HL-60/S4 treated with phorbol 12-myristate 13-acetate at 8.2 ng/mL for 4 days and 3 days (cell line): Measurements from ENCODE around the gene TMEM54.

Experiments
- in situ Hi-C: fragments of 300-500 bp; cut with MboI; formaldehyde crosslinking; loops from 2 replicates; pipeline ENCODE4 v1.15.0; 2022; ENCODE audit warnings: low sequenced_read_pairs

TMEM54 gene

DNA sequence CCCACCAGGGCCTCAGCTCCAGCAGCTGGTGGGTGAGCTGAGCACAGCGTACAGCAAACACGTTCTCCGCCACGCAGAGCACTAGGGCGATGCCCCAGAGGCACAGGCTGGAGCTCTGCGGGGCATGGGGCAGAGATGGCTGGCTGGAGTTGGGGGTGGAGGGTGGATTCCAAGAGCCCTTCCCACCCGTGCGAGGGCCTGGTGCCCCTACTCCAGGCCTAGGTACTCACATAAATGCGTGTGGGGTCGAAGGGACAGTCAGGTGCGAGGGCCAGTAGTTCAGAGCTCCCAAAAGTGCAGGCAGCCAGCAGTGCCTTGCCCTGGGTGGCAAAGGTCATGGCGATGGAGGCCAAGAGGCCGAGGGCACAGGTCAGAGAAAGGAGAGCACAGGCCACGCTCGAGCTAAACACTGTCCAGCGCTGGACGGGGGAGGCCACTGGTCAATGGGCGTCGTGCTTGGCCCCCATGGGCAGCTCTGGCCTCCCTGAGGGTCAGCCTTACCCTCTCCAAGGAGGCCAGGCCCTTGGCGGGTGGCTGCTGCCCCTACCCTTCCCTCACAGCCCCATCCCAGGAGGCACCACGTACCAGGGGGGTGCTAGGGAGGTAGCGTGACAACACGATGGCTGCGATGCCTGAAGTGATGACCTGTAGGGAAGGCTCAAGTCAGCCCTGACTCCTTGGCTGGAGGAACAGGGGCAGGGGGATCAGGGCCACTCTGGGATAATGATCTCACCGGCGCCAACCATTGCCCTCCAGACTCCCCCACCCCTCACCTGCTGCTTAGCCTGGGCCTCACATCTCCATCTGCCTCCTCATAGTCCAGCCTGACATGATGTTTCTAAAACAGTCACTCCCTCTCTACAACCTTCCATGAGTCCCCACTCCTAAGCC lies 5.6 kb downstream of the TMEM54 start:
- in situ Hi-C loops, result no loop called here

- in situ Hi-C loops, result no loop called here
Observed at GRCh38 chr1:32894681-32895080, 6.5 kb downstream of the TMEM54 start.

DNA sequence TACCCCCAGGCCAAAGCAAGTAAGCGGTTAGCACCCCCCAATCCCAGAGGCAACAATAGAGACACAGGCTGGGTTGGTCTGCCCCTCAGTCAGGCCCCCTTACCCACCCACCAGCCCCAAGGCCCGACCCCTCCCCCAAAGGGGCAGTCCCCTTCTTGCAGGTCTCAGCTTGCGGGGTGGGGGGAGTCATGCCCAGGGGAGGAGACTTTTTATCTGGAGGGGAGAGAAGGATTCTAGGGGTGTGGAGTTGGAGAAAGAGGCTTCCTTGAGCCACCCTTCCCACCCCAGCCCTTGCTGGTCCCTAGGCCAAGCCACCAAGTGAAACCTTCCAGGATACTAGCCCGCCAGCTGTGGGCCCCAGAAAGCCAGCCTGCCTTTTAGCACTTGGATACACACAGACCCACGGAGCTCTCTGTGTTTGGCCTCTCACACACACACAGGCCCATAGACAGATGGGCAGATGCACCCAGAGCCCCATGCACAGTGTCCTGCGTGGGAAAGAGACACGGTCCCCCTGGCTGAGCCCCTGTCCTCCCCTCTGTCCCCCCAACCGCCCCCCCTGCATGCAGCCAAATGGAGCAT lies 7.1 kb downstream of the TMEM54 start:
- in situ Hi-C loops, result no loop called here

DNA sequence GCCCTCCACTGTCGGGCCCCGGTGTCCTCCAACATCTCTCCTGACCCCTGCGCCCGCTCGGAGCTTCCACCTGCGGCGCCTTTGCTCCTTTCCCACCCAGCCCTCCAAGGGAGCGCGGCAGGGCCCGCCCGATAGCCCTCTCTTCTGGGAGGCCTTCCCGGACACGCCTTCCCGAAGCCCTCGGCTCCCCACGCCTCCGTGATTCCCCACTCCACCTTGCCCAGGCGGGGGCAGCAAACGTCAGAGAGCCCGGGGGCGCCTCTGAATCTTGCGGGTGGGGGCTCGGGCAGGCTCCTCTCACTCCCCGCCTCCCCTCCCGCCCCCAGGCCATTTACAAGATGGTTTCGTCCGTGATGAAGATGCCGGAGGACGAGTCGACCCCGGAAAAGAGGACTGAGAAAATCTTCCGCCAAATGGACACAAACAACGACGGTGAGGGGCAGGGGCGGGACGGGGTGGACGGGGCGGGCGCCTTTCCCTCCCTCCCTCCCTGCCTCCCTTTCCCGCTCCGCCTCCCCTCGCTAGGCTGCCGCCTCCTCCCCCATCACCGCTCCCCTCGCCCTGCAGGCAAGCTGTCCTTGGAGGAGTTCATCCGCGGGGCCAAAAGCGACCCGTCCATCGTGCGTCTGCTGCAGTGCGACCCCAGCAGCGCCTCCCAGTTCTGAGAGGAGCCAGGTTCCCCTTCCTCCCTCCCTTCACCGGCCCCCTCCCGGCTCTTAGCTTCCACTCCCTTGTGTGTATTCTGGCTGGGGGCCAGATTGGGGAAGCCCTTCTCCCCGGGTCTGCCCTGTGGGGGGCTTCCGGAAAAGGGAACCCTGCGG lies 7.8 kb downstream of the TMEM54 start:
- in situ Hi-C loops, result no loop called here

DNA sequence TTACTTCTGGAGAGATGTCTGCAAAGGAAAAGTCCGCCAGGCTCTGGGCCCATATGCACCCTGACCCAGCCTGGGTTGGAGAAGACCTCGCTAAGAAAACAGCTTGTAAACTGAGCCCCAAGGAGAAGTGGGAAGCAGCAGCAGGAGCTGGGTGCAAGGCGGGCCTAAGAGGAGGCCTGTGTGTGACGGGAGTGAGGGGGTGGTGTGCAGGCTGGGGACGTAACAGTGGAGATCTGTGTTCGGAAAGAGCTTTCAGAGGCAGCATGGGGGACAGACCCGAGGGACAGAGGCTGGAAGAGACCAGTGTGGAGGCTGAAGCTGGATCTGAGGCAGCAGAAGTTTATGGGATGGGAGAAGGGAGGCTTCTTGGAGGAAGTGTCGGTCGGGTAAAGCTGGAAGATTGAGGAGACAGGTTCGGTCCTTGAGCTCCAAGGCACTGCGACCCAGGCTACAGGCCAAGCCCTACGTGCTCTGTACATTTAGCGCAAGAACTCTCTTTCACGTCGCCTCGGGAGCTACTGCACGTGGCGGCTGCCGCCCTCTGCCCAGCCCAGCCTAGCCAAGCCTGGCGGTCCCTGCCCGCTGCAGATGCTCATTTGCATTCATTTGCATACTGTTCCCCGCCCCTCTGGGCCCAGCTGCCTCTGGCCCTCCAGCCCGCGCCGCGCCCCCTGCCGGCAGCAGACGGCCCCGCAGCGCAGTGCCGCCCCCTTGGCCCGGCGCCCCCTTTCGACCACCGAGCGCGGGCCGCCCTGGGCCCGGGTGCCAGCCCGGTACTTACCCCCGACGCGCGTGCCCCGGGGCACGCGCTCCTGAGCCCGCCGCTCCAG lies 8.6 kb downstream of the TMEM54 start:
- in situ Hi-C loops, result no loop called here

- in situ Hi-C loops, result no loop called here
Observed at GRCh38 chr1:32891630-32892029, 9.6 kb downstream of the TMEM54 start.

DNA sequence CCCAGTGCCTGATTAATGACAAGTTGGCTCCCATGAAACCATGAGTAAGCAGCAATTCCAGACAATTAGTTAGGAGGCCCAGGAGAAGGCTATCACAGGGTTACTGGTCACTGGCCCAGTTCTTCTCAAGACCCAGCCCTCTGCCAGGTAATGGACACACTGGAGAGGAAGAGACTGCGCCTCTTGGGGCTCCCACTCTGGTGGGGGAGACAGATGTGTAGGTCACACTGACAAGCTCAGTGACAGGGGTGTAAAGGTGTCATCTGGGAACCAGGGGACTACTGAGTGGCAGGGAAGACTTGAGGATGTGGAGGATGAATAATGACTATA lies 10.0 kb downstream of the TMEM54 start:
- in situ Hi-C loops, result no loop called here

DNA sequence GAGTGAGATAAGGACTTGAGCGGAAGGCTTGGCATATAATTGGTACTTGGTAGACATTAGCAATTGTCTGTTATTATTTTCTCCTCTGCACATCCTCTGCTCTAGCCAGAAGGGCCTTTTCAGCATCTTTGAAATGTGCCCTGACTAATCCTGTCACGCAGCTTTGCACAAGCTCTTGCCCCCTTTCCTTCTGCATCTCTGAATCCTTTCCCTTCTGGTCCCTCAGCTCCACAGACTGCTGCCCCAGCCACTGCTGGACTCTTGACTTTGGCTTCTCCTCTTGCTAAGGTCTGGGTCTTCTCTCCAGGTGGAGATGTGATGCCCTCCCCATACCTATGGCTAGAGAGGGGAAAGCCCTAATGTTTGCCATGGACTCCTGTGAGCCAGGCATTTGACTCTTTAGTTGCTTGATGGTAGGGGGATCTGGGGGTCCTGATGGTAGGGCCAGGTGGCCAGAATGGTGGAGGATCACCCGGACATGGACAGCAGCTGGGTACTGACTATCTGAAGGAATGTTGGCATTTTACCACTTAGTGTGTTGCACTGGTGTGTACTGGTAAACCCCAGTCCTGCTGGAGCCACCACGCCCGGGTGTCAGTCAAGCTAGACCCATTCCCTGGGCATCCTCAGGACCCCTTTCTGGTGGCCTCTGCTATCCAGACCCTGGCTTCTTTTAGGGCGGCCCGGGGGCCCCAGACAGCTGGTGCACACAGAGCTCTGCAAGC lies 10.5 kb downstream of the TMEM54 start:
- in situ Hi-C loops, result no loop called here

DNA sequence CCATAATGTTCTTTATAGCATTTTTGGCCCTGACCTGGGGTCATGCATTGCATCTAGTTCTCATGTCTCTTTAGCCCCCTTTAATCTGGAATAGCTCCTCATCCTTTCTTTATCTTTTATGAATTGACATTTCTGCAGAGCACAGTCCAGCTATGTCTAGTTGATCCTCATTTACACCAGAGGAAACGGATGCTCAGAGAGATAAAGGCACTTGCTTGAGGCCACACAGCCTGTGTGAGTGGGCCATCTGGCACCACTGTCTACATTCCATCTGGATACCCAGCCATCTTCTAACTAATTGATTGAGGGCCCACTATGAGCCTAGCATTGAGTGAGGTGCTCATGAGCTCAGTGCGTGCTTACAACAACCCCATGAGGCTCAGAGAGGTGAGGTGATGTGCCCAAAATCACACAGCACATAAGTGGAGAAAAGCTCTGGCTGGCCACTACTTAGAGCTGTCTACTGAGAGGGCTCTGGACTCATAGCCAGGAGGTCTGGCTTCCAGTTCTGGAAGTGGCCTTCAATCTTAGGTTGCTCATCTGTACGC lies 11.4 kb downstream of the TMEM54 start:
- in situ Hi-C loops, result no loop called here

- in situ Hi-C loops, result no loop called here
Observed at GRCh38 chr1:32888677-32889420, 12.3 kb downstream of the TMEM54 start.

GRCh38 chr1:32888134-32888533 lies 13.1 kb downstream of the TMEM54 start:
- in situ Hi-C loops, result no loop called here

GRCh38 chr1:32887623-32888022 lies 13.6 kb downstream of the TMEM54 start:
- in situ Hi-C loops, result no loop called here

GRCh38 chr1:32886828-32887414 lies 14.3 kb downstream of the TMEM54 start:
- in situ Hi-C loops, result no loop called here

DNA sequence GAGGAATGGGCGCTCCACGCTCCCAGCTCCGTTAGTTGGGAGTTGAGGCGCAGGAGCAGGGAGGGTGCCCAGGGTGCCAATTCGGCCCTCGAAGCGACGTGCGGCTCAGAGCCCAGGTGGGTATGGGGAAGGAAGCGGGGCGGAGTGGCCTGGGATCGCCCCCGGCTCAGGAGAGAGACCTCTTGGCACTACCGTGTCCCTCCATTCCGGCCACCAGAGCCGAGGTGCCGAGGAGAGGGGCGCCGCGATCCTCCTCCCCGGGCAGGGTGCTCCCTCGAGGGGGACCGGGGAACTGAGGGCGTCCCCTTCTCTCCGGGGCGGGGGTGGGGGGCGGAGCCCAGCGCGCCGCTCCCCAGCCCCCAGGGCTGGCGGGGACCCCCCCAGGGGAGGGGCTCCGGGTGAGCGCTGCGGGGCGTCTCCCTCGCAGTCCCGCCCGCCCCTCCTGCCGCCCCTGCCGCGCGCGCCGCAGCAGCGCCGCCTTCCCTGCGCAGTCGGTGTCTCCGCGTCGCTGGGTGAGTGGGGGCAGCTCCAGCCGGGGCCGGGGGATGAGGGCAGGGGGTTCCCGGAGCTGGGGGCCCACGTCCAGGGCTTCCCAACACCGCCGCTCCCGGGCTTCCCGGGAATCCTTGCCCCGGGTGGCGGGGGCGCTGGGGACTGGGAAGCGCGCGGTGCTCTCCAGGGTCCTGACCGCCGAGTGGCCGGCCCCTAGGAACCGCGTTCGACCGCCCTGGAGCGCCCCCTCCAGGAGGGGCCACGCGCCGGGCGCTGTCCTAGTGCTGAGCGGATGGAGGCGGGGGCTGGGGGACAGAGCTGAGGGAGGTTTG lies 15.0 kb downstream of the TMEM54 start, which contains the start of gene HPCA:
Gene HPCA, plus strand, starts transcription at position 488 of the 824 bp plus-strand sequence. CDS start 2,408 bp downstream, outside the sequence.
- in situ Hi-C loops, result no loop called here

GRCh38 chr1:32885676-32886003 lies 15.5 kb downstream of the TMEM54 start:
- in situ Hi-C loops, result no loop called here

DNA sequence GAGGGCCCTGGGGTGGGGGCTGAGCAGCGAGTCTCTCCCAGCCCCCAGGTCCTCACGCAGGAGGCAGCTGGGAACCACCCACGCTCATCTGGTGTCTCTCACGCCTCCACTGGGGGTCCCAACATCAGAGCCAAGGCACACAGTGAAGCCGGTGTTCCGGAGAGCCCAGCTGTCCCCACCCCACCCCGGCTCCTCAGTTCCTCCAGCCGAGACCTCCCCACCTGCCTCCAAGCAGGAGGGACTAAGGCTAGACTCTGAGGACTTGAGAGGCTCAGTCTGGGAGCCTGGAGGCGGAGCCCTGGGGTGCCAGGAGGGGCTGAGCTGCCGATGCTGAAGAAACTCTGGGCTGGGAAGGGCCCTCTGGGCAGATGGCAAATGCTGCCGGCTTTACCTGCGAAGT lies 16.5 kb downstream of the TMEM54 start:
- in situ Hi-C loops, result no loop called here

- in situ Hi-C loops, result no loop called here
Observed at GRCh38 chr1:32884032-32884372, 17.2 kb downstream of the TMEM54 start.

GRCh38 chr1:32883338-32884031 lies 17.7 kb downstream of the TMEM54 start:
- in situ Hi-C loops, result no loop called here
